Immature natural killer cell (primary cell): Measurements from ENCODE around the gene ZNF48. TPM values are rescaled to one million over a fixed set of nuclear protein-coding genes. Genes with fewer than 3 reads are reported as not detected.
A peak's percentile ranks its signal among the peaks of the same experiment; 100 is the strongest.

Experiments
- DNase-seq, 3 donors: peaks; one replicate each; pipeline ENCODE4 v3.0.0; 2022; ENCODE audit warnings: mixed read lengths in 1 of 3
- H3K27ac Mint-ChIP-seq, 6 donors: one replicate each; pipeline ENCODE4 v1.8.0; 2020; ENCODE audit warnings: mixed read lengths in 6 of 6, mild to moderate bottlenecking in 5 of 6, inconsistent platforms in 4 of 6, moderate library complexity in 3 of 6
- H3K27me3 Mint-ChIP-seq, 3 donors: one replicate each; pipeline ENCODE4 v1.8.0; 2020 to 2021; ENCODE audit warnings: low read depth in 3 of 3, mild to moderate bottlenecking in 3 of 3, mixed read lengths in 3 of 3, moderate library complexity in 3 of 3, inconsistent platforms in 1 of 3
- H3K36me3 Mint-ChIP-seq, 3 donors: one replicate each; pipeline ENCODE4 v1.8.0; 2020; ENCODE audit warnings: mixed read lengths in 3 of 3, inconsistent platforms in 2 of 3, mild to moderate bottlenecking in 2 of 3
- H3K4me1 Mint-ChIP-seq, 2 donors: one replicate each; pipeline ENCODE4 v1.8.0; 2020; ENCODE audit warnings: inconsistent platforms in 2 of 2, mild to moderate bottlenecking in 2 of 2, mixed read lengths in 2 of 2, moderate library complexity in 1 of 2
- H3K4me3 Mint-ChIP-seq, 5 donors: one replicate each; pipeline ENCODE4 v1.8.0; 2020; ENCODE audit warnings: mild to moderate bottlenecking in 5 of 5, mixed read lengths in 5 of 5, inconsistent platforms in 3 of 5, moderate library complexity in 3 of 5
- H3K9me3 Mint-ChIP-seq, 6 donors: one replicate each; pipeline ENCODE4 v1.8.0; 2020; ENCODE audit warnings: mild to moderate bottlenecking in 6 of 6, mixed read lengths in 6 of 6, inconsistent platforms in 4 of 6, moderate library complexity in 3 of 6
- polyA plus RNA-seq, 3 donors: library from polyadenylated mRNA; unstranded; fragments of 300-500 nt; fragmentation: Illumina TruSeq; gene quantifications; one replicate each; pipeline ENCODE4 v1.2.3, GENCODE V29; 2021

Gene ZNF48
- polyA plus RNA-seq, 3 donors from 2014 or later: 4.2 to 9.3 (median 5.7) TPM

GRCh38 chr16:30376461-30376902, 18.7 kb upstream of the ZNF48 start:
- Mint-ChIP-seq H3K36me3 (peaks cover 3 to 4% (median 4%) of the 10 kb centered on the region in 3 donors), H3K4me3 (peak overlapping the region in 2 of 5 donors; percentile 24 to 93), H3K9me3 (no peaks in the 10 kb centered on the region), H3K27ac (peak overlapping the region in 5 of 6 donors; percentile 53 to 100 (median 99)), H3K4me1 (peaks cover 50 to 51% of the 10 kb centered on the region in 2 donors), H3K27me3 (peaks cover 10 to 16% (median 10%) of the 10 kb centered on the region in 3 donors)
- no peak for DNase-seq

GRCh38 chr16:30377050-30377811, 18.0 kb upstream of the ZNF48 start:
- H3K27ac Mint-ChIP-seq: peak overlapping the region; percentile 99 to 100 (median 99)
- peaks cover 50 to 52% of the 10 kb centered on the region in 2 donors for H3K4me1 Mint-ChIP-seq
- no peak for DNase-seq
- H3K36me3 Mint-ChIP-seq: peaks cover 3 to 4% (median 4%) of the 10 kb centered on the region in 3 donors
- H3K4me3 Mint-ChIP-seq: peak overlapping the region; percentile 93 to 95 (median 93)
- H3K9me3 Mint-ChIP-seq: no peaks in the 10 kb centered on the region
- peaks cover 10 to 16% (median 14%) of the 10 kb centered on the region in 3 donors for H3K27me3 Mint-ChIP-seq

- peak; percentile 85 to 91 (median 90) for DNase-seq
- Mint-ChIP-seq H3K4me1 (peaks cover 54 to 58% of the 10 kb centered on the region in 2 donors), H3K9me3 (no peaks in the 10 kb centered on the region), H3K27me3 (peaks cover 10 to 21% (median 18%) of the 10 kb centered on the region in 3 donors), H3K4me3 (peak overlapping the region; percentile 93 to 95 (median 93)), H3K27ac (peak overlapping the region; percentile 99 to 100 (median 99)), H3K36me3 (peaks cover 3 to 4% (median 4%) of the 10 kb centered on the region in 3 donors)
Measured at GRCh38 chr16:30377812-30378235, 17.4 kb upstream of the ZNF48 start.

- peak overlapping the region; percentile 99 to 100 (median 99) for H3K27ac Mint-ChIP-seq
- peaks cover 10 to 22% (median 21%) of the 10 kb centered on the region in 3 donors for H3K27me3 Mint-ChIP-seq
- DNase-seq: peak; percentile 99
- H3K36me3 Mint-ChIP-seq: peaks cover 3 to 4% (median 4%) of the 10 kb centered on the region in 3 donors
- H3K4me1 Mint-ChIP-seq: peaks cover 61 to 62% of the 10 kb centered on the region in 2 donors
- peak overlapping the region; percentile 93 to 95 (median 93) for H3K4me3 Mint-ChIP-seq
- H3K9me3 Mint-ChIP-seq: no peaks in the 10 kb centered on the region
Measured at GRCh38 chr16:30378236-30379157, 16.7 kb upstream of the ZNF48 start.

GRCh38 chr16:30379158-30379783, 15.9 kb upstream of the ZNF48 start:
- Mint-ChIP-seq H3K4me3 (peak overlapping the region; percentile 93 to 95 (median 93)), H3K36me3 (peaks cover 3 to 4% (median 4%) of the 10 kb centered on the region in 3 donors), H3K27ac (peak overlapping the region; percentile 99 to 100 (median 99)), H3K9me3 (no peaks in the 10 kb centered on the region), H3K27me3 (peaks cover 10 to 22% (median 21%) of the 10 kb centered on the region in 3 donors), H3K4me1 (peaks cover 65 to 67% of the 10 kb centered on the region in 2 donors)
- DNase-seq: no peak

- Mint-ChIP-seq H3K4me1 (peaks cover 66 to 67% of the 10 kb centered on the region in 2 donors), H3K27me3 (peaks cover 10 to 24% (median 21%) of the 10 kb centered on the region in 3 donors), H3K9me3 (no peaks in the 10 kb centered on the region)
Measured at GRCh38 chr16:30380072-30380802, 15.0 kb upstream of the ZNF48 start.

GRCh38 chr16:30380803-30381208, 14.4 kb upstream of the ZNF48 start:
- peak overlapping the region; percentile 87 to 100 (median 99) for H3K27ac Mint-ChIP-seq

More at GRCh38 chr16:30380072-30380802, 15.0 kb upstream of the ZNF48 start:
- Mint-ChIP-seq H3K36me3 (peaks cover 3 to 4% (median 4%) of the 10 kb centered on the region in 3 donors), H3K27ac (peak overlapping the region; percentile 98 to 100 (median 99)), H3K4me3 (peak overlapping the region; percentile 65 to 95 (median 93))
- DNase-seq: no peak

GRCh38 chr16:30381291-30382041, 13.8 kb upstream of the ZNF48 start:
- DNase-seq: no peak
- peaks cover 67 to 68% of the 10 kb centered on the region in 2 donors for H3K4me1 Mint-ChIP-seq

More at GRCh38 chr16:30380803-30381208, 14.4 kb upstream of the ZNF48 start:
- peaks cover 67 to 68% of the 10 kb centered on the region in 2 donors for H3K4me1 Mint-ChIP-seq
- DNase-seq: no peak
- H3K27me3 Mint-ChIP-seq: peaks cover 10 to 24% (median 21%) of the 10 kb centered on the region in 3 donors
- H3K36me3 Mint-ChIP-seq: peaks cover 3 to 4% (median 4%) of the 10 kb centered on the region in 3 donors
- peak overlapping the region; percentile 56 to 93 (median 64) for H3K4me3 Mint-ChIP-seq
- no peaks in the 10 kb centered on the region for H3K9me3 Mint-ChIP-seq

GRCh38 chr16:30382111-30382881, 12.9 kb upstream of the ZNF48 start, which contains the start of gene SEPTIN1:
Gene SEPTIN1 (minus strand): TSS chr16:30382561. CDS start chr16:30382542, 19 bp downstream.
- no peaks in the 10 kb centered on the region for H3K9me3 Mint-ChIP-seq
- DNase-seq: peak; percentile 80 to 83 (median 82)
- peaks cover 63 to 65% of the 10 kb centered on the region in 2 donors for H3K4me1 Mint-ChIP-seq
- H3K36me3 Mint-ChIP-seq: peaks cover 3 to 4% (median 4%) of the 10 kb centered on the region in 3 donors
- H3K4me3 Mint-ChIP-seq: peak within 1 kb of the TSS; percentile 79 to 93 (median 88)
- H3K27me3 Mint-ChIP-seq: peaks cover 10 to 24% (median 18%) of the 10 kb centered on the region in 3 donors
- peak within 1 kb of the TSS; percentile 96 to 100 (median 99) for H3K27ac Mint-ChIP-seq

More at GRCh38 chr16:30381291-30382041, 13.8 kb upstream of the ZNF48 start:
- Mint-ChIP-seq H3K4me3 (peak overlapping the region; percentile 79 to 93 (median 88)), H3K27me3 (peaks cover 10 to 24% (median 21%) of the 10 kb centered on the region in 3 donors), H3K27ac (peak overlapping the region; percentile 96 to 100 (median 99)), H3K36me3 (peaks cover 3 to 4% (median 4%) of the 10 kb centered on the region in 3 donors), H3K9me3 (no peaks in the 10 kb centered on the region)

- H3K27me3 Mint-ChIP-seq: peaks cover 3 to 16% (median 8%) of the 10 kb centered on the region in 3 donors
- peaks cover 51 to 55% of the 10 kb centered on the region in 2 donors for H3K4me1 Mint-ChIP-seq
- peak overlapping the region; percentile 96 to 100 (median 99) for H3K27ac Mint-ChIP-seq
- H3K9me3 Mint-ChIP-seq: no peaks in the 10 kb centered on the region
- H3K4me3 Mint-ChIP-seq: peak overlapping the region; percentile 44 to 88 (median 72)
- H3K36me3 Mint-ChIP-seq: peaks cover 3 to 4% (median 4%) of the 10 kb centered on the region in 3 donors
- DNase-seq: no peak
Measured at GRCh38 chr16:30383521-30383920, 11.7 kb upstream of the ZNF48 start.
